HFFc6 (cell line): ENCODE measurements around the gene MYO1F. TPM values are rescaled to one million over a fixed set of nuclear protein-coding genes. Genes with fewer than 3 reads are reported as not detected.
A peak's percentile ranks its signal among the peaks of the same experiment; 100 is the strongest.
"Not testable (repeated sequence)": the region's sequence is repeated elsewhere in the genome, so short reads cannot be mapped to it uniquely, and the experiment has no call there.

Source experiments
- DNase-seq: peaks from one replicate; pipeline ENCODE4 v3.0.0-alpha.2; 2018
- H3K27ac Mint-ChIP-seq: 2 replicates; pipeline ENCODE4 v1.8.0; 2020; ENCODE audit warnings: mild to moderate bottlenecking, mixed read lengths
- H3K27me3 Mint-ChIP-seq: 2 replicates; pipeline ENCODE4 v1.8.0; 2021; ENCODE audit warnings: mild to moderate bottlenecking, moderate library complexity, mixed read lengths; ENCODE audit not compliant: insufficient read depth
- H3K36me3 Mint-ChIP-seq: 2 replicates; pipeline ENCODE4 v1.8.0; 2021; ENCODE audit warnings: low read depth, mixed read lengths
- H3K4me1 Mint-ChIP-seq: 2 replicates; pipeline ENCODE4 v1.8.0; 2020; ENCODE audit warnings: low read depth, mixed read lengths
- H3K4me3 Mint-ChIP-seq: 2 replicates; pipeline ENCODE4 v1.8.0; 2020; ENCODE audit warnings: mild to moderate bottlenecking, moderate library complexity, mixed read lengths
- H3K9me3 Mint-ChIP-seq: 2 replicates; pipeline ENCODE4 v1.8.0; 2020; ENCODE audit warnings: mild to moderate bottlenecking, mixed read lengths
- total RNA-seq, 6 experiments: library from RNA; stranded (reverse); fragmentation: NEBNext Ultra II Directional; extraction: Animal tissue kit (Norgen Biotek cat#: 25700); gene quantifications; 2 replicates in 1 of 6; 3 replicates in 5 of 6; pipeline ENCODE4 v1.2.3, GENCODE V29; 2021
- TF ChIP-seq, protein P1 (sequence below): fragments of 200-600 bp; sonication (generic); IDR thresholded peaks from 2 replicates; pipeline ENCODE4 v1.5.0; 2021; ENCODE audit warnings: antibody characterized with exemption, mild to moderate bottlenecking

Gene MYO1F
- total RNA-seq, 6 experiments from 2014 or later, result 0.09 to 0.28 (median 0.19) TPM

GRCh38 chr19:8580710-8581281 lies 3.6 kb upstream of the MYO1F start:
- Mint-ChIP-seq H3K27me3 (peaks cover 7% of the 10 kb centered on the region), H3K9me3 (no peaks in the 10 kb centered on the region), H3K4me3 (no peak overlapping the region), H3K4me1 (peaks cover 20% of the 10 kb centered on the region), H3K27ac (no peak overlapping the region), H3K36me3 (no peaks in the 10 kb centered on the region)
- TF ChIP-seq, protein P1, sequence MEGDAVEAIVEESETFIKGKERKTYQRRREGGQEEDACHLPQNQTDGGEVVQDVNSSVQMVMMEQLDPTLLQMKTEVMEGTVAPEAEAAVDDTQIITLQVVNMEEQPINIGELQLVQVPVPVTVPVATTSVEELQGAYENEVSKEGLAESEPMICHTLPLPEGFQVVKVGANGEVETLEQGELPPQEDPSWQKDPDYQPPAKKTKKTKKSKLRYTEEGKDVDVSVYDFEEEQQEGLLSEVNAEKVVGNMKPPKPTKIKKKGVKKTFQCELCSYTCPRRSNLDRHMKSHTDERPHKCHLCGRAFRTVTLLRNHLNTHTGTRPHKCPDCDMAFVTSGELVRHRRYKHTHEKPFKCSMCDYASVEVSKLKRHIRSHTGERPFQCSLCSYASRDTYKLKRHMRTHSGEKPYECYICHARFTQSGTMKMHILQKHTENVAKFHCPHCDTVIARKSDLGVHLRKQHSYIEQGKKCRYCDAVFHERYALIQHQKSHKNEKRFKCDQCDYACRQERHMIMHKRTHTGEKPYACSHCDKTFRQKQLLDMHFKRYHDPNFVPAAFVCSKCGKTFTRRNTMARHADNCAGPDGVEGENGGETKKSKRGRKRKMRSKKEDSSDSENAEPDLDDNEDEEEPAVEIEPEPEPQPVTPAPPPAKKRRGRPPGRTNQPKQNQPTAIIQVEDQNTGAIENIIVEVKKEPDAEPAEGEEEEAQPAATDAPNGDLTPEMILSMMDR, result peak; percentile 100
- DNase-seq, result peak; percentile 54

DNA sequence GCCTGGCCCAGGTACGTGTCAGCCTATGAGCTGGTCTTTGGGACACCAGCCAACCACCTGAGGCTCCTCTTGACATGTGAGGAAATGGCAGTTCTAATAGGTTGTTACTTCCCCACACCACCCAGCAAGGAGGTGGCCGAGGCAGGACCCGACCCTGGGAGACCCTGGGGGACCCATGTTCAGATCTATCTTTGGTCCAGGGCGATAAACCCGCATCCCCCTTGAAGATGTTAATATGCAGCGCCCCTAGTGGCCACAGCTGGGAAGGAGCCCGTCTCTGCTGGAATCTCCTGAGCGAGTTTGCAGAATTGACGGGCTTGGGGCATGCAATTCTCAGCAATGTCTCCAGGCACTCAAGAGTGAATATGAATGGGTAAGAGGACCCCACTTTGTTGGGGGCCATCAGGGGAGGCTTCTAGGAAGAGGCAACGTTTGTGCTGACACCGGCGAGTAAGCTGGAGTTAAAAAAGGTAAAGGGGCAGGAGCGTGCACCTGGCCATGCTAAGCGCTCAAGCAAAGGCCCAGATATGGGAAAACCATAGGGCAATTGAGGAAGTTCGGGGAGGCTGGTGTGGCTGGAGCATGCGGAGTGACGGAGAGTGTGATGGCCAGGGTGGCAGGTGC lies 1.5 kb upstream of the MYO1F start:
- TF ChIP-seq, protein P1, result peak; percentile 99
- Mint-ChIP-seq H3K27me3 (peaks cover 15% of the 10 kb centered on the region; the same call in 1 of the 2 replicates), H3K36me3 (no peaks in the 10 kb centered on the region; the same call in 1 of the 2 replicates), H3K4me1 (peaks cover 26% of the 10 kb centered on the region), H3K27ac (no peak overlapping the region), H3K4me3 (no peak overlapping the region), H3K9me3 (no peaks in the 10 kb centered on the region)
- DNase-seq, result peak; percentile 32

GRCh38 chr19:8577741-8578140 lies 499 bp upstream of the MYO1F start:
- Mint-ChIP-seq H3K4me1 (peaks cover 26% of the 10 kb centered on the region), H3K27me3 (peaks cover 15% of the 10 kb centered on the region; the same call in 1 of the 2 replicates), H3K9me3 (no peaks in the 10 kb centered on the region), H3K27ac (no peak overlapping the region), H3K36me3 (peaks cover 4% of the 10 kb centered on the region; the same call in 1 of the 2 replicates), H3K4me3 (no peak overlapping the region)
- TF ChIP-seq, protein P1, result no peak
- no peak for DNase-seq

DNA sequence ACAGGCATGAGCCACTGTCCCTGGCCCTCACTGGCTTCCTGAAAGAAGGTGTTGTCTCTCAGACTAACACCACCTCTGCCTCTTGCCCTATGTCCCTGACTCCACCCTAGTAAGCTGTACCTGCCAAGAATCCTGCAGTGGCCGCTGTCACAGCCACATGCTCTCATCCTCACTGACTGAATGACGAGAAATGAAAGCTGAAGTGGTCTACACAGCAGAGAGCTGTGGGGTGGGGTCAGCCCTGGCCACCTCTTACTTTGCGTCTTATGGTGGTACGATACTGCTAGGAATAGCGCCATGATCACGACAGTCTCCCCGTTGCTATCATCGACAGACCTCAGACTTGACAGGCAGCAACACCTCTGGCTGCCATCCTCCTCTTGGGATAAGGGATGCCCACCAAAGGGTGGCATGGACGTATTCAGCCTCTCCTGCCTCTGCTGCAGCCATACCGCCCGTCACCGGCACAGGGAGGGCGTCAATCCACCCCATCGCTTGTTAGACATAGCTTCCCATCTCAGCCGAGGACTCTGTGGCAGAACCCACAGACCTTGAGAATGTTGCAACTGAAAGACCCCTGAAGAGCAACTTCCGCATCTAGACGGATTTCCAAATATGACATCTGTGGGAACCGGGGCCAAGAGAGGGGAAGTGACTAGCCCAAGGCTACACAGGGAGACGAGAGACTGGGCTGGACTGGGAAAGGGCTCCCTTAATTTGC lies 809 bp downstream of the MYO1F start:
- no peak for DNase-seq
- TF ChIP-seq, protein P1, result no peak
- peaks cover 15% of the 10 kb centered on the region; the same call in 1 of the 2 replicates for H3K27me3 Mint-ChIP-seq
- H3K36me3 Mint-ChIP-seq, result peaks cover 4% of the 10 kb centered on the region; the same call in 1 of the 2 replicates
- peaks cover 20% of the 10 kb centered on the region for H3K4me1 Mint-ChIP-seq
- H3K4me3 Mint-ChIP-seq, result no peak overlapping the region
- H3K27ac Mint-ChIP-seq, result no peak overlapping the region
- H3K9me3 Mint-ChIP-seq, result no peaks in the 10 kb centered on the region

DNA sequence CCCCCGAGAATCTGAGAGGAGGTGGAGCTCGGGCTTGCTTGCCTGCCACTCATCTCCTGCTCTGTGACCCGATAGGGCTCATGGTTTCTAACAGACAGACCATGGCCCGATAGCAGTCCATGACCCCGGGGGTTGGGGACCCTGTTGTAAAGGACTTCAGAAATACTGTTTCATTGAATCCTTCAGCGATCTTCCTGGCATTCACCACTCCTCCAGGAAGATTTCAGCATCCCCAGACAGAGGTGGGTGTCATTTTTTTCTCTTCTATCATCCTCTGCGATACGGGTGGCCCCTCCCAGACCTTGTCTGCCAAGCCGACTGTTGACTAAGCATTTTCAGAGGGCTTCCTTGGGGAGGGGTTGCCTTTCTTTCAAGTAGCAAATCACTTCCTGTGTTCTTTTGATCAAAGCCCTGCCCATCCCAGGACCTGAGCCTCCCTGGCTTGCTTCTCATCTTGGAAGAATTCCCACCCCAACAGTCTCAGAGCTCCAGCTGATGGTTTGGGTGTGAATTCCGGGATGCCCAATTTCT lies 1.7 kb downstream of the MYO1F start:
- Mint-ChIP-seq H3K27ac (peak overlapping the region; percentile 60; the same call in 1 of the 2 replicates), H3K36me3 (peaks cover 4% of the 10 kb centered on the region; the same call in 1 of the 2 replicates), H3K4me1 (peaks cover 29% of the 10 kb centered on the region), H3K9me3 (no peaks in the 10 kb centered on the region), H3K4me3 (no peak overlapping the region), H3K27me3 (peaks cover 15% of the 10 kb centered on the region; the same call in 1 of the 2 replicates)
- TF ChIP-seq, protein P1, result no peak
- peak; percentile 16 for DNase-seq

GRCh38 chr19:8574619-8574922 lies 2.7 kb downstream of the MYO1F start:
- not testable (repeated sequence) for H3K36me3 Mint-ChIP-seq, H3K4me3 Mint-ChIP-seq, H3K27ac Mint-ChIP-seq, H3K9me3 Mint-ChIP-seq, DNase-seq
- peaks cover 36% of the 10 kb centered on the region for H3K4me1 Mint-ChIP-seq
- H3K27me3 Mint-ChIP-seq, result peaks cover 15% of the 10 kb centered on the region; the same call in 1 of the 2 replicates
